ENCODE measurements around the gene EYA3.

EYA3 gene

GRCh38 chr1:28111157-28111556 is 22.7 kb upstream of the EYA3 start:
- TF ChIP-seq, protein P1, sequence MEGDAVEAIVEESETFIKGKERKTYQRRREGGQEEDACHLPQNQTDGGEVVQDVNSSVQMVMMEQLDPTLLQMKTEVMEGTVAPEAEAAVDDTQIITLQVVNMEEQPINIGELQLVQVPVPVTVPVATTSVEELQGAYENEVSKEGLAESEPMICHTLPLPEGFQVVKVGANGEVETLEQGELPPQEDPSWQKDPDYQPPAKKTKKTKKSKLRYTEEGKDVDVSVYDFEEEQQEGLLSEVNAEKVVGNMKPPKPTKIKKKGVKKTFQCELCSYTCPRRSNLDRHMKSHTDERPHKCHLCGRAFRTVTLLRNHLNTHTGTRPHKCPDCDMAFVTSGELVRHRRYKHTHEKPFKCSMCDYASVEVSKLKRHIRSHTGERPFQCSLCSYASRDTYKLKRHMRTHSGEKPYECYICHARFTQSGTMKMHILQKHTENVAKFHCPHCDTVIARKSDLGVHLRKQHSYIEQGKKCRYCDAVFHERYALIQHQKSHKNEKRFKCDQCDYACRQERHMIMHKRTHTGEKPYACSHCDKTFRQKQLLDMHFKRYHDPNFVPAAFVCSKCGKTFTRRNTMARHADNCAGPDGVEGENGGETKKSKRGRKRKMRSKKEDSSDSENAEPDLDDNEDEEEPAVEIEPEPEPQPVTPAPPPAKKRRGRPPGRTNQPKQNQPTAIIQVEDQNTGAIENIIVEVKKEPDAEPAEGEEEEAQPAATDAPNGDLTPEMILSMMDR (IDR thresholded peaks at IDR 0.05) = no peak

GRCh38 chr1:28110555-28110954 is 22.1 kb upstream of the EYA3 start:
- TF ChIP-seq, protein P1 (IDR thresholded peaks at IDR 0.05) = no peak

DNA sequence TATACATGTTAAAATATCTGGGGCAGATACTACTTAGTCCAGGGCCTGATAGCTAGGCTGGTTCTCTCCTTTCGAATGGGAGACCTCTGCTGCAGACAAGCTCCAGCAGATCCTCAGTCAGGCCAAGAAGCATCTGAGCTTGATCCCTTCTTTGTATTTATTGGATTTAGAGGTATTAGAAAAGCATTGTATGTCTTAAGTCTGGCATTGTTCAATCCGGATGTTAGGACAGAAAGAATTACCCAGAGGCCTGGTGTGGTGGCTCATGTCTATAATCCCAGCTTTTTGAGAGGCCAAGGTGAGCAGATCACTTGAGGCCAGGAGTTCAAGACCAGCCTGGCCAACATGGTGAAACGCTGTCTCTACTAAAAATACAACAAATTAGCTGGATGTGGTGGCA is 21.2 kb upstream of the EYA3 start:
- TF ChIP-seq, protein P1 (IDR thresholded peaks at IDR 0.05) = no peak

DNA sequence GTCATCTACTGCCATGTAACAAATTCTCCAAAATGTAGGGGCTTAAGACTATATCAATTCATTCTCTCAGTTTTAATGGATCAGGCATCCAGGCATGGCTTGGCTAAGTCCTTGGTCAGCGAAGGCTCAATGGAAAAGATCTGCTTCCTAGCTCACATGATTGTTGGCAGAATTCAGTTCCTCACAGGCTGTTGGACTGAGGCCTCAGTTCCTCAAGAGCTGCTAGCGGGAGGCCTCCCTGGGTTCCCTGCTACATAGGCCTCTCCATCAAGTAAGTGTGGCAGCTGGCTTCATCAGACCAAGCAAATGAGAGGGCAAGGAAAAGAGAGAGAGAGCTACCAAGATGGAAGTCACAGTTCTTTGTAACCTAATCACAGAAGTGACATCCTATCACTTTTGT is 19.6 kb upstream of the EYA3 start:
- TF ChIP-seq, protein P1 (IDR thresholded peaks at IDR 0.05) = no peak

DNA sequence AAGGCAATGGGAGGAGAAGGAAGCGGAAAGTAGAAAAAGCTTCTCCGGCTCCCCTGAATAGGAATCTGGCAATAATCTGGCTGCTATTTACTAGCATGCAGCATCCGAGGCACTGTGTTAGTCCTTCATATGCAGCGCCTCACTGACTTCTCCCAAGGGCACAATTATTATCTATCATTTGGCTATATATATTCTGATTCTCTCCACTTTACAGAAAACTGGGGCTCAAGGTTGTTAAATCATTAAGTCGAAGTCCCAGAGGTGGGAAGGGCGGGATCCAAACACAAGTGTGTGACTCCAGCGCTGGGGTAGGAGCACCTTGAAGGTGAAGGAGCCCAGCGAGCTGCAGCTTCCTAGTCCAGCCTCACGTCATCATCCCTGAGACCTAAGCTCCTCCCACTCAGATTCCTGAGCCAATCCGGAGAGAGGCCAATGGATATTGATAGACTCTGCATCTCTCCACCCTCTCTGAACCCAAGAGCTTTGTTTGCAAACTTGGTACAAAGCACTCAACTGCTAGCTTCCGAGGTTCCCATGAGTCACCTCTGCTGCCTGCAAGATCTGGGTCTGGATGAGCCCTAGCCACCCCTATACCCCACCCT is 16.6 kb upstream of the EYA3 start:
- TF ChIP-seq, protein P1 (IDR thresholded peaks at IDR 0.05) = no peak

- TF ChIP-seq, protein P1 (IDR thresholded peaks at IDR 0.05) = no peak
These were observed 13.8 kb upstream of the EYA3 start for GRCh38 chr1:28102189-28102588.

- TF ChIP-seq, protein P1 (IDR thresholded peaks at IDR 0.05) = no peak
These were observed 10.8 kb upstream of the EYA3 start for GRCh38 chr1:28099050-28099769.
